T follicular helper cell (primary cell): ENCODE data around the gene GATAD1.
"Not testable (repeated sequence)": the region's sequence is repeated elsewhere in the genome, so short reads cannot be mapped to it uniquely, and the experiment has no call there.

Experiments
- DNase-seq: peaks from one replicate; pipeline ENCODE4 v3.0.0-alpha.2; 2020; ENCODE audit warnings: low read depth

The GATAD1 gene

GRCh38 chr7:92436612-92437445 is 10.5 kb upstream of the GATAD1 start:
- no peak for DNase-seq

- no peak for DNase-seq
These were observed 9.3 kb upstream of the GATAD1 start for GRCh38 chr7:92437956-92438491.

GRCh38 chr7:92442720-92443119 is 4.6 kb upstream of the GATAD1 start:
- DNase-seq: not testable (repeated sequence)

GRCh38 chr7:92446869-92447344 is 375 bp upstream of the GATAD1 start:
- DNase-seq: no peak

DNA sequence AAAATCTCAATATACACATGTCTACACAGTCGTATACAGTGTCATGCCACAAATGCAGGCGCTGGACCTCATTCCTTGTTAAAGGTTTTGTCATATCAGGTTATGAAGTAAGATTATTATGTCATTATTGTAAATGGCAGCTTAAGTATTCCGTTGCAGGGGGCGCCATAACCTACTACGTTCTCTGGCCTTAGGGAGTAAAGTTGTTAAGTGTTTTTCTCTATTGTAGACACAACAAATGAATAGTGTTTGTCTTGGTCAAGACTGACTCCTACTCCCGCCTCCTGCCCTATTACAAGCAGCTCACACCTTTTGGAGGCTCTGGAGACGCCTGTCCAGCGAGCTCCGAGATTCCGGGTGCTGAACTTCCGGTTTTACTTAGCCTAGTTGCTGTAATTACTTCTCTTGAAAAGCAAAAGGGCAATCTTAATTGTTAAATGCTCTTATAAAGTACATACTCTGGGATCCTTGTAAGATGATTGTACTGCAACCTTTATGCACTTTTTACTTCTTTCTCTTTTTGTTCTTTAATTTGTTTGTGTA is 994 bp downstream of the GATAD1 start:
- DNase-seq: peak; percentile 55

- no peak for DNase-seq
These were observed 4.4 kb downstream of the GATAD1 start for GRCh38 chr7:92451645-92452044.

- DNase-seq: no peak
These were observed 9.0 kb downstream of the GATAD1 start for GRCh38 chr7:92456236-92456635.

GRCh38 chr7:92460109-92460508 is 12.8 kb downstream of the GATAD1 start:
- DNase-seq: no peak

DNA sequence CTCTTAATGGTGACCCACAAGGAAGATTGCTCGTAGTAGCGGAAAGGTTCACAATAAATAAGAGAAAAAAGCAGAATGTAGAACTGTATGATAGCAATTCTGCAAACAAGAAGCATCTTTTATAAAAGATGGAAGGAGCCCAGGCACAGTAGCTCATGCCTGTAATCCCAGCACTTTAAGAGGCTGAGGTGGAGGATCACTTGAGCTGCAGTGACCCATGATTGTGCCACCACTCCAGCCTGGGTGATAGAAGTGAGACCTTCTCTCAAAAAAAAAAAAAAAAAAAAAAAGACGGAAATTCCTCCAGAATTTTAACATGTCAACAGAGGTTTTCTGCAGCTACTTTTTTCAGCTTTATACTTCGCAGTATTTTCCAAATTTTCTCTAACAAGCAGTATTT is 13.2 kb downstream of the GATAD1 start:
- no peak for DNase-seq

GRCh38 chr7:92461027-92462003 is 14.0 kb downstream of the GATAD1 start:
- DNase-seq: no peak

- no peak for DNase-seq
These were observed 15.3 kb downstream of the GATAD1 start for GRCh38 chr7:92462560-92462959.

DNA sequence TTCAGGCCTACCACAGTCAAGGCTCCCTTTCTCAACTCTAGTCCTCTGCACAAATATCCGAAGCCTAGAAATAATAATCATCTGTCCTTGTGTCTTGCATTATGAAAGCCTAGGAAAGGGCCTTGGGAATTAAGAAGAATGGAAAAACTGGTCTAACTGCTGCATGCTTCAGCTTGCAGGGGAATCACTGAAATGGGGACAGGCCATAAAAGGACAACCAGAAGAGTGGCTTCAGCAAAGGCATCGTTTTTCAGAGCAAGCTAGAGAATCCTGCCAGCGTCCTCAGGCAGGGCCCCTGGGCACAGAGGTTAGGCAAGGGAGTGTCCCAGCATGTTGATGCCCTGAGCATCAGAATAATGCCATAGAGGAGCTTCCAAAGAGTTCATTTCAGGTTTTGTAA is 17.2 kb downstream of the GATAD1 start:
- DNase-seq: no peak

DNA sequence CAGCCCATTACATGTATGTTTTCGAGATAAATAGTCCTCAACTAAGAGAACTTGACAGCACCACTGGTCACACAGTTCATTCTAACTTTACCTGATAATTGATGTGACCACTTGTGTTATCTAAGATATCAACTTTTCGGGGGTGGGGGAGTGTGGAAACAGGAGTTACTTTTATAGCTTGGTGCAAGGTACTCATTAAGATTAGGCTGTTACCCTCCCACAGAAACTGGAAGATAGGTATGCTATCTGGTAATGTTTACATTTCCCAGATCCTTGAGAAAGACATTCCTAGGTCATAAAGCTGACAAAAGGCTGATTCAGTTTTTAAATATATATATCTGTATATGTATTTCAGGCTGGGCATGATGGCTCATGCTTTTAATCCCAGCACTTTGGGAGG is 19.4 kb downstream of the GATAD1 start:
- DNase-seq: no peak

DNA sequence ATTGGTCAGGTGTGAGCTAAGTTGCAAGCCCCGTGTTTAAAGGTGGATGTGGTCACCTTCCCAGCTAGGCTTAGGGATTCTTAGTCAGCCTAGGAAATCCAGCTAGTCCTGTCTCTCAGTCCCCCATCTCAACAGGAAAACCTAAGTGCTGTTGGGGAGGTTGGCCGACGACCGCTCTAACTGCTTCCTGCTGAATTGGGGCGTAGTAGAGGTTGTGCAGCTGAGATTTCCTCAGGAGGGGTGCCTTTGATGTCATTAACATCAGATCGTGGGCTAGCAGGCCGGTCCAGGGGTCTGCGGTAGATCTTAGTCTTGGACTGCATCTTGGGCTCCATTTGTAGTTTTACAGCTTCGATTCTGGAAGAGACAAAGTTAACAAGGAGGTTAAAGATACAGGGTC is 21.3 kb downstream of the GATAD1 start:
- not testable (repeated sequence) for DNase-seq

GRCh38 chr7:92473989-92474388 is 26.7 kb downstream of the GATAD1 start:
- not testable (repeated sequence) for DNase-seq

DNA sequence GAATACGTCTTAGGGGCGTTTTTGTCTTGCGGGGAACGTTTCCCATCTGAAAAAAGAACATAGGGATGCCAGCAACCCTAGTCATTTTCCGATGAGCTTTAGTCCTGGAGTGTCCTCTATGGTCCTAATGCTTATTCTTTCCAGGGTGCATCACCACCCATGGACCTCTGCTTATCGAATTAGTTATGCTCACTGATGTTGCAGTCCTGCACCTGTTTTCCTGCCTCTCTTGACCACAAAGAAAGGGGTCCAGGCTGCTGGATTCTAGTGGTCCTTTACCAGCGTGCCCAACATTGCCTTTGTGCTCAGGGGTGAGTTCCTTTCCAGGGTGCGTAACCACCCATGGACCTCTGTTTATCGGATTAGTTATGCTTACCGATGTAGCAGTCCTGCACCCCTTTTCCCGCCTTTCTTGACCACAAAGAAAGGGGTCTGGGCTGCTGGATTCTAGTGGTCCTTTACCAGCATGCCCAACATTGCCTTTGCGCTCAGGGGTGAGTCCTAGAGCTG is 28.0 kb downstream of the GATAD1 start:
- not testable (repeated sequence) for DNase-seq

DNA sequence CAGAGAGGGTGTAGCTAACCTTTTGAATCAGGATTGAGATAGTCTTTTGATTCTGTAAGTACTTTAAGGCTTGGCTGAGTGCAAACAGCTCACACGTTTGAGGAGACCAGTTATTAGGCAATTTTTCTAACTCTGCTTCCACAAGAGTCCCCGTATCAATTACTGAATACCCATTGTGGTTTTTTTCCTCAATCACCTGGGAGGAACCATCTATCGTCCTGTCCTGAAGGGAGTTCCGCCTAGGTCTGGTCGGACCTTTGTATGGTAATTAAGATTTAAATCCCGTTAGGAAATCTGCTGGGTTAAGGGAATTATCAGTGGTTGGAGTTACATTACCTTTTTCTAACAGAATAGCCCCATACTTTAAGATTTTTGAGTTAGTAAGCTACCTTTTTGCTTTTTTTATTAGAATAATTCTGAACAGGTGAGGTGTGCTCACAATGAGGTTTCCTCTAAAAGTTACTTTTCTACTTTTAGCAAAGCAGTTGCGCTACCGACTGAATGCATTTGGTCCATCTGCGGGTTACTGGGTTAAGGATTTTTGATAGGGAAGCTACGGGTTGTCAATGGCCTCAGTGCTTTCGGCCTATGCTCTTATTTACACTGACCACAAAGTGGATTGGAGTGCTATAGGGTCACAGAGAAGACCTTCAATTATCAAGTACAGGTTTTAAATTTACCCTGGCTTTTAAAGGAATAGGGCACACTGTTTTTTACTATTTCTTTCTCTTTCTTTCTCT is 28.7 kb downstream of the GATAD1 start:
- DNase-seq: not testable (repeated sequence)

GRCh38 chr7:92477681-92478080 is 30.4 kb downstream of the GATAD1 start, which contains the start of gene ERVW-1:
Gene ERVW-1, minus strand, starts transcription at chr7:92477946. Its CDS starts 7,565 bp downstream, at chr7:92470381.
- not testable (repeated sequence) for DNase-seq

DNA sequence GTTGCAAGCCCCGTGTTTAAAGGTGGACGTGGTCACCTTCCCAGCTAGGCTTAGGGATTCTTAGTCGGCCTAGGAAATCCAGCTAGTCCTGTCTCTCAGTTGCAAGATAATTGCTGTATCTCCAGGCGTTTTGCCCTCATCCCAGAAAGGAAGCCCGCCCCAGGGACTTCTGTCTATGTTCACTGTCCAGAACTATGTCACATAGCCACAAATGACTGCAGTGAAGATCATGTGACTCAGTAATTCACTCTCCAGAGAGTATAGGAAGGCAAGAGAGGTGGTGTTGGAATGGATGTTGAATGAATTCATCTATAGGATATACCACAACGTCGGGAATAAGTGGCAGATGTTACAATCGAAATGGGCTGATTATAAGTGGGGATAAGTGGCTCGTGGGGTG is 30.8 kb downstream of the GATAD1 start:
- DNase-seq: no peak

DNA sequence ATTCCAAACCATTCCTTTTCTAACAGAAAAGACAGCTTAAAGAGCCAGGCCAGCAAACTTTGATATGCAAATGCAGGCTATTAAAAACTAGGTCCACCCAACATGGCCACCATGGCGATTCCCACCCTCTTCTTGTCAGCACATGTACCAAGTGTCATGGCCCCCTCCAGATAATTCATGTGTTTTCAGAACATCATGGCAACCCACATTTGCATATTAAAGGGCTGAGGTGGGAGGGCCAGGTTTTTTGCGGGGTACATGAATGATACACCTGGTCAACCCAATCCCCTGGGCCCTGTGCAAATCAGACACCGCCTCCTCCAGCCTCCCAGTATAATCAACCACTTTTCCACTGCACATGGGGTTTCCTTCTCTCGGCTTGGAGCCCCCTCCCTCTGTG is 31.4 kb downstream of the GATAD1 start:
- DNase-seq: no peak

DNA sequence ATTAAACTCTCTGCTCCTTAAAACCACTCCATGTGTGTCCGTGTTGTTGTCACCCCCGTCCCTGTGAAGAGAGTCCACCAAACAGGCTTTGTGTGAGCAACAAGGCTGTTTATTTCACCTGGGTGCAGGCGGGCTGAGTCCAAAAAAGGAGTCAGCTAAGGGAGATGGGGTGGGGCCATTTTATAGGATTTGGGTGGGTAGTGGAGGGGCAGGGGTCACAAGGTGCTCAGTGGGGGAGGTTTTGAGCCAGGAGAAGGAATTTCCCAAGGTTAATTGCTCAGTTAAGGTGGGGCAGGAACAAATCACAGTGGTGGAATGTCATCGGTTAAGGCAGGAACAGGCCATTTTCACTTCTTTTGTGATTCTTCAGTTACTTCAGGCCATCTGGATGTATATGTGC is 31.9 kb downstream of the GATAD1 start:
- not testable (repeated sequence) for DNase-seq
